Measurements from ENCODE around the gene ST13.

DNA sequence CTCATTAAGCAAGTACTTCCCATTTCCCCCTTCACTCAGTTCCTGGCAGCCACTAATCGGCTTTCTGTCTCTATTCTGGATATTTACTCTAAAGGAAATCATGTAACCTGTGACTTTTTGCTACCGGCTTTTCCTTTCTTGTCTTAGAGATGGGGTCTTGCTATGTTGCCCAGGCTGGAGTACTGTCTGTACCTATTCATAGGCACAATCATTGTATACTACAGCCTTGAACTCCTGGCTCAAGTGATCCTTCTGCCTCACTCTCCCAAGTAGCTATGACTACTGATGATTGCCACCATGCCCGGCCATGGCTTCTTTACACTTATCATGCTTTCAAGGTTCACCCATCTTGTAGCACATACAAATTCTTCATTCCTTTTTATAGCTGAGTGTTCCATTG is 49.7 kb downstream of the ST13 start:
- TF ChIP-seq, protein P1, sequence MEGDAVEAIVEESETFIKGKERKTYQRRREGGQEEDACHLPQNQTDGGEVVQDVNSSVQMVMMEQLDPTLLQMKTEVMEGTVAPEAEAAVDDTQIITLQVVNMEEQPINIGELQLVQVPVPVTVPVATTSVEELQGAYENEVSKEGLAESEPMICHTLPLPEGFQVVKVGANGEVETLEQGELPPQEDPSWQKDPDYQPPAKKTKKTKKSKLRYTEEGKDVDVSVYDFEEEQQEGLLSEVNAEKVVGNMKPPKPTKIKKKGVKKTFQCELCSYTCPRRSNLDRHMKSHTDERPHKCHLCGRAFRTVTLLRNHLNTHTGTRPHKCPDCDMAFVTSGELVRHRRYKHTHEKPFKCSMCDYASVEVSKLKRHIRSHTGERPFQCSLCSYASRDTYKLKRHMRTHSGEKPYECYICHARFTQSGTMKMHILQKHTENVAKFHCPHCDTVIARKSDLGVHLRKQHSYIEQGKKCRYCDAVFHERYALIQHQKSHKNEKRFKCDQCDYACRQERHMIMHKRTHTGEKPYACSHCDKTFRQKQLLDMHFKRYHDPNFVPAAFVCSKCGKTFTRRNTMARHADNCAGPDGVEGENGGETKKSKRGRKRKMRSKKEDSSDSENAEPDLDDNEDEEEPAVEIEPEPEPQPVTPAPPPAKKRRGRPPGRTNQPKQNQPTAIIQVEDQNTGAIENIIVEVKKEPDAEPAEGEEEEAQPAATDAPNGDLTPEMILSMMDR (conservative IDR thresholded peaks at IDR 0.05; ENCODE audit: low read depth, low read length): no peak
- TF ChIP-seq POLR2A (IDR thresholded peaks at IDR 0.05; ENCODE audit: low read depth, low read length) (no peak), RAD21 (IDR thresholded peaks at IDR 0.05; ENCODE audit: low read length) (no peak), MXI1 (IDR thresholded peaks at IDR 0.05; ENCODE audit: borderline replicate concordance, low read depth, low read length) (no peak), NFE2L2 (IDR thresholded peaks at IDR 0.05; ENCODE audit: low read depth, low read length) (no peak), BHLHE40 (IDR thresholded peaks at IDR 0.05; ENCODE audit: low read depth, low read length) (no peak)
